ENCODE data around the gene DNAH2.

DNAH2 gene

GRCh38 chr17:7704601-7705268, 12.8 kb upstream of the DNAH2 start, which contains the start of gene EFNB3:
Gene EFNB3 (plus strand): TSS chr17:7705202. CDS start chr17:7705599, 397 bp downstream.
- DNase-seq: peak; percentile 83

- peak; percentile 23 for DNase-seq
These were observed 12.0 kb upstream of the DNAH2 start for GRCh38 chr17:7705269-7706255.

GRCh38 chr17:7706631-7707354, 10.8 kb upstream of the DNAH2 start:
- no peak for DNase-seq

- DNase-seq: no peak
These were observed 10.1 kb upstream of the DNAH2 start for GRCh38 chr17:7707446-7707845.

GRCh38 chr17:7707858-7708750, 9.4 kb upstream of the DNAH2 start:
- no peak for DNase-seq

GRCh38 chr17:7709031-7709430, 8.5 kb upstream of the DNAH2 start:
- no peak for DNase-seq

GRCh38 chr17:7710301-7710700, 7.2 kb upstream of the DNAH2 start:
- no peak for DNase-seq

GRCh38 chr17:7711051-7711755, 6.3 kb upstream of the DNAH2 start:
- DNase-seq: peak; percentile 9

GRCh38 chr17:7712111-7712771, 5.3 kb upstream of the DNAH2 start:
- DNase-seq: peak; percentile 61

- DNase-seq: no peak
These were observed 3.8 kb upstream of the DNAH2 start for GRCh38 chr17:7713782-7714181.

GRCh38 chr17:7714721-7715594, 2.6 kb upstream of the DNAH2 start:
- no peak for DNase-seq

GRCh38 chr17:7715936-7716886, 1.3 kb upstream of the DNAH2 start:
- DNase-seq: peak; percentile 61

- peak; percentile 55 for DNase-seq
These were observed 309 bp downstream of the DNAH2 start for GRCh38 chr17:7717756-7718350.

GRCh38 chr17:7719661-7720060, 2.1 kb downstream of the DNAH2 start:
- DNase-seq: no peak

- DNase-seq: no peak
These were observed 2.6 kb downstream of the DNAH2 start for GRCh38 chr17:7720125-7720524.

- DNase-seq: no peak
These were observed 4.1 kb downstream of the DNAH2 start for GRCh38 chr17:7721612-7722011.

- DNase-seq: no peak
These were observed 10.3 kb downstream of the DNAH2 start for GRCh38 chr17:7727886-7728285.

- no peak for DNase-seq
These were observed 12.3 kb downstream of the DNAH2 start for GRCh38 chr17:7729816-7730215.

Measured in NCI-H1105 treated with DMSO at 0.1 percent for 48 hours (cell line).